ENCODE results near the gene RNASEL. TPM values are rescaled to one million over a fixed set of nuclear protein-coding genes. Genes with fewer than 3 reads are reported as not detected.

The RNASEL gene
- total and polyA plus RNA-seq, 2 donors (not counting 3 experiments of a cell fraction or from before 2014, with no cell fraction given), result 0.59 to 1.9 TPM

DNA sequence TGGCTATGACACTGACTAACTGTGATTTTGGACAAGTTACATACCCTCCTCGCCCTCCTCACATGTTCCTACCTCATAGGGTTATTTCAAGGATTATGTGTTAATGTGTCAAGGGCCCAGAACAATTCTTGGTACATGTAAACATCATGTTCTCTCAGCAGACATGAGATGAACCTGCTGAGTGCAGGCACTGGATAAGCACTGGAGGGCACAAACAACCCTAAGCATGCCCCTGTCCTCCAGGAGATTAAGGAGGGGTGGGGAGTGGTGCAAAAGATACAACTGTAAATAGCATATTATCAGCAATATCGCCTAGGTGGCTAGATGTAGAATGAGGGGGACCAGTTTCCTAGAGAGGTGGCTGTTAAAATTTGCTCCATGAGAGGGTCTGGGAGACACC is 32.9 kb upstream of the RNASEL start:
- Histone ChIP-seq H3K79me2 (ENCODE audit: control insufficient read depth, insufficient read depth, low read length) (no peaks in the 10 kb centered on the region), H4K20me1 (replicated peaks; ENCODE audit: control insufficient read depth, extremely low read depth, insufficient read depth, low read length) (no peaks in the 10 kb centered on the region), H3K9me1 (replicated peaks; ENCODE audit: control insufficient read depth, extremely low read depth, insufficient read depth, low read length) (no peaks in the 10 kb centered on the region), H3K4me2 (ENCODE audit: insufficient read depth, low read length) (no peak overlapping the region), H3K9ac (replicated peaks; ENCODE audit: extremely low read depth, insufficient read depth, low read length) (no peak overlapping the region), H2AFZ (ENCODE audit: low read depth, low read length) (no peak overlapping the region), H3K4me3 (replicated peaks in 1 of 3; ENCODE audit: insufficient read depth in 1 of 3, low read depth in 1 of 3, low read length in 3 of 3) (no peak overlapping the region), H3K4me1 (ENCODE audit: control insufficient read depth, extremely low read depth, insufficient read depth, low read length) (no peaks in the 10 kb centered on the region), H3K27me3 (ENCODE audit: control insufficient read depth in 2 of 2, insufficient read depth in 2 of 2, low read length in 2 of 2) (peaks cover 17 to 28% of the 10 kb centered on the region in 2 experiments), H3K27ac (ENCODE audit: insufficient read depth, low read depth, low read length) (no peak overlapping the region), H3K36me3 (ENCODE audit: control insufficient read depth in 2 of 2, extremely low read depth in 1 of 2, insufficient read depth in 2 of 2, low read length in 2 of 2) (no peaks in the 10 kb centered on the region), H3K9me3 (replicated peaks; ENCODE audit: control insufficient read depth, insufficient read depth, low read length) (no peaks in the 10 kb centered on the region)
- no TSS peak for BruUV-seq (replicated peaks)
- TF ChIP-seq POLR2A (IDR thresholded peaks at IDR 0.05; ENCODE audit: low read depth, low read length) (no peak), GATA2 (IDR thresholded peaks at IDR 0.05; ENCODE audit: insufficient read depth, insufficient read length, low read depth, low read length) (no peak), EZH2 (IDR thresholded peaks at IDR 0.05; ENCODE audit: borderline replicate concordance, low read depth, low read length, severe bottlenecking) (no peak), MAX (IDR thresholded peaks at IDR 0.05; ENCODE audit: insufficient read depth, insufficient read length) (no peak), JUN (IDR thresholded peaks at IDR 0.05; ENCODE audit: borderline replicate concordance, insufficient read depth, insufficient read length, low read depth) (no peak), POLR2AphosphoS5 (IDR thresholded peaks at IDR 0.05; ENCODE audit: insufficient read depth, low read depth, low read length) (no peak)
- TF ChIP-seq, protein P1, sequence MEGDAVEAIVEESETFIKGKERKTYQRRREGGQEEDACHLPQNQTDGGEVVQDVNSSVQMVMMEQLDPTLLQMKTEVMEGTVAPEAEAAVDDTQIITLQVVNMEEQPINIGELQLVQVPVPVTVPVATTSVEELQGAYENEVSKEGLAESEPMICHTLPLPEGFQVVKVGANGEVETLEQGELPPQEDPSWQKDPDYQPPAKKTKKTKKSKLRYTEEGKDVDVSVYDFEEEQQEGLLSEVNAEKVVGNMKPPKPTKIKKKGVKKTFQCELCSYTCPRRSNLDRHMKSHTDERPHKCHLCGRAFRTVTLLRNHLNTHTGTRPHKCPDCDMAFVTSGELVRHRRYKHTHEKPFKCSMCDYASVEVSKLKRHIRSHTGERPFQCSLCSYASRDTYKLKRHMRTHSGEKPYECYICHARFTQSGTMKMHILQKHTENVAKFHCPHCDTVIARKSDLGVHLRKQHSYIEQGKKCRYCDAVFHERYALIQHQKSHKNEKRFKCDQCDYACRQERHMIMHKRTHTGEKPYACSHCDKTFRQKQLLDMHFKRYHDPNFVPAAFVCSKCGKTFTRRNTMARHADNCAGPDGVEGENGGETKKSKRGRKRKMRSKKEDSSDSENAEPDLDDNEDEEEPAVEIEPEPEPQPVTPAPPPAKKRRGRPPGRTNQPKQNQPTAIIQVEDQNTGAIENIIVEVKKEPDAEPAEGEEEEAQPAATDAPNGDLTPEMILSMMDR (IDR thresholded peaks at IDR 0.05; ENCODE audit: extremely low read depth in 1 of 2, insufficient read depth in 1 of 2, low read depth in 1 of 2, low read length in 2 of 2), result no peak
- FAIRE-seq (no peak), DNase-seq (ENCODE audit: low read depth, low spot score) (no peak)
- CTCF ChIA-PET, result no interaction called here
- dilution Hi-C loops (cut with MboI; ENCODE audit: extremely low pct_ligation_motif_present, low sequenced_read_pairs) (no loop called here), intact Hi-C loops (cut with micrococcal nuclease) (no loop called here)
- POLR2A ChIA-PET, result no interaction called here
